Right renal cortex interstitium (tissue), 3 donors: Measurements from ENCODE around the gene PTPRM. TPM values are rescaled to one million over a fixed set of nuclear protein-coding genes. Genes with fewer than 3 reads are reported as not detected.
A peak's percentile ranks its signal among the peaks of the same experiment; 100 is the strongest.

Experiments
- DNase-seq, 3 donors: peaks; one replicate each; pipeline ENCODE4 v3.0.0-alpha.2; 2013; ENCODE audit warnings: low read depth in 3 of 3, low spot score in 2 of 3
- polyA plus RNA-seq, 3 donors: library from polyadenylated mRNA; unstranded; fragments of 120-200 nt; gene quantifications; one replicate each; pipeline ENCODE4 v1.2.1, GENCODE V29; 2013; ENCODE audit not compliant: insufficient read length in 3 of 3

The PTPRM gene
- polyA plus RNA-seq, 3 donors, result 83.9 to 114 (median 101) TPM

GRCh38 chr18:7921938-7922587 is 354.9 kb downstream of the PTPRM start:
- no peak for DNase-seq

- no peak for DNase-seq
These were observed 356.0 kb downstream of the PTPRM start for GRCh38 chr18:7923105-7923504.

GRCh38 chr18:7924616-7925015 is 357.5 kb downstream of the PTPRM start:
- DNase-seq, result no peak

GRCh38 chr18:7926526-7926925 is 359.4 kb downstream of the PTPRM start:
- DNase-seq, result peak in 2 of 3 donors; percentile 44 to 59

- DNase-seq, result no peak
These were observed 360.0 kb downstream of the PTPRM start for GRCh38 chr18:7927119-7927518.

- no peak for DNase-seq
These were observed 364.6 kb downstream of the PTPRM start for GRCh38 chr18:7931763-7932162.

- DNase-seq, result no peak
These were observed 370.2 kb downstream of the PTPRM start for GRCh38 chr18:7937268-7937667.

- DNase-seq, result no peak
These were observed 372.4 kb downstream of the PTPRM start for GRCh38 chr18:7939521-7939920.

- DNase-seq, result no peak
These were observed 373.3 kb downstream of the PTPRM start for GRCh38 chr18:7940379-7940778.

GRCh38 chr18:7940971-7941370 is 373.9 kb downstream of the PTPRM start:
- DNase-seq, result no peak

- DNase-seq, result no peak
These were observed 374.4 kb downstream of the PTPRM start for GRCh38 chr18:7941533-7941932.

- DNase-seq, result no peak
These were observed 378.8 kb downstream of the PTPRM start for GRCh38 chr18:7945882-7946281.

- no peak for DNase-seq
These were observed 379.7 kb downstream of the PTPRM start for GRCh38 chr18:7946734-7947377.

GRCh38 chr18:7950380-7951136 is 383.4 kb downstream of the PTPRM start:
- no peak for DNase-seq

- peak in 1 of 3 donors; percentile 19 for DNase-seq
These were observed 386.2 kb downstream of the PTPRM start for GRCh38 chr18:7953095-7953958.

GRCh38 chr18:7954238-7954637 is 387.1 kb downstream of the PTPRM start:
- DNase-seq, result no peak

GRCh38 chr18:7955175-7955574 is 388.1 kb downstream of the PTPRM start:
- DNase-seq, result no peak

GRCh38 chr18:7957297-7957696 is 390.2 kb downstream of the PTPRM start:
- DNase-seq, result no peak

GRCh38 chr18:7958081-7958896 is 391.2 kb downstream of the PTPRM start:
- no peak for DNase-seq

GRCh38 chr18:7958897-7959146 is 391.7 kb downstream of the PTPRM start:
- DNase-seq, result no peak
